Stimulated activated CD8-positive, alpha-beta memory T cell treated with anti-CD3 and anti-CD28 coated beads, Interleukin-4, amount 100 ng/mL, for 4 hours (primary cell): ENCODE measurements around the gene DDO.
"Not testable (repeated sequence)": the region's sequence is repeated elsewhere in the genome, so short reads cannot be mapped to it uniquely, and the experiment has no call there.

Experiments used
- DNase-seq, 2 donors: peaks; one replicate each; pipeline ENCODE4 v3.0.0-alpha.2; 2020; ENCODE audit warnings: low read depth in 2 of 2, low spot score in 1 of 2

DDO gene

GRCh38 chr6:110369066-110369465, 46.3 kb downstream of the DDO start:
- no peak for DNase-seq

DNA sequence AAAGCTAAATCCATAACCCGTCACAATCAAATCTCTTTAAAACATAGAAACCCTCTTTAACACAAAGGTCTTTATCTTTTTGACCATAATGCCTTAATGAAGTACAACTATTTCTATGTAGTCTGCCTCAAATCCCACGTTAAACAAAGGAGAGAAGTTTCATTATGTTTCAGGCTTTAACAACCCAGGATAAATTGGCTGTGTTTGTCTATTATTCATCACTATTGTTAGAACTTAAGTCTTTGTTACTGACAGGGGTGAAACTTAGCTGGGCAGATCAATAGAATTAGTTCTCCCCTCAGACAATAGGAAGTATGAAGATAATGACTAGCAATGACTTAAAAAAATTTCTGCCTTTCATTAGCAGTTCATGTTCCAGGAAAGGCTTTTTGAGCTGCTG, 47.1 kb downstream of the DDO start:
- no peak for DNase-seq

DNA sequence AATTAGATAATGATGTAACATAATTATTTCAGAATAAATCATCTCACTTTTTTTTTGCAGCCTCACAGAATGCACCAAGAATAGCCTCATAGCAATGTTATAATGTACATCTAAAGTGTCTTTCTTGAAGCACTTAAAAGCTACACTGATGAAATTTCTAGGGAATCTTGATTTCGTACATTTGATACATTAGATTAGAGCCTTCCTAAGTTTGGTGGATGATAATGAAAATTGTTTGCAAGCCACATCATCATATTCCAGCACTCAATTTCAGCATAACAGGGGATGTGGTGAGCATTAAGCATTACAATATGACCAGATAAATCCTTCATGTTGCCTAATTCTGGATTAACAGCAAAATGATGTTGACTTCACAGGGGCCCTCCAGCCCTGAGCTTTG, 47.5 kb downstream of the DDO start:
- DNase-seq = no peak

DNA sequence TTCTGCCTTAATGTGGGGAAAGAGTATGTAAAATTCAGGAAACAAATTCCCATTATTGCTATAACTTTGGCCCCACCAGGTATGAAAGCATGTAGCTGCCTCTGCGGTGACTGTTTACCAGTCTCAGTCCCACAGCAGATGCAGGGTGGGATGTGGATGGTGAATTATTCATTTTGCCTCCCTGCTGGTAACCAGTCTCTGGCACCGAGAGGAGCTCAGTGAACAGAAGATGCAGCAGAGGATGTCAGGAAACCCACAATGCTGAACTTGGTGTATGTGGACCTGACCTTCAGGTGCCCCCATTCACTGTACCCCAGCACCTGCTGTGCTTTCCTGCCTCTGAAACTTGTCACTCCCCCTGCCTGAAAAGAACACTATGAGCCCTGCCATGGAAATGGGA, 48.4 kb downstream of the DDO start:
- no peak for DNase-seq

GRCh38 chr6:110366256-110366655, 49.1 kb downstream of the DDO start:
- no peak for DNase-seq

- DNase-seq = no peak
Measured at GRCh38 chr6:110364364-110365105, 50.8 kb downstream of the DDO start.

DNA sequence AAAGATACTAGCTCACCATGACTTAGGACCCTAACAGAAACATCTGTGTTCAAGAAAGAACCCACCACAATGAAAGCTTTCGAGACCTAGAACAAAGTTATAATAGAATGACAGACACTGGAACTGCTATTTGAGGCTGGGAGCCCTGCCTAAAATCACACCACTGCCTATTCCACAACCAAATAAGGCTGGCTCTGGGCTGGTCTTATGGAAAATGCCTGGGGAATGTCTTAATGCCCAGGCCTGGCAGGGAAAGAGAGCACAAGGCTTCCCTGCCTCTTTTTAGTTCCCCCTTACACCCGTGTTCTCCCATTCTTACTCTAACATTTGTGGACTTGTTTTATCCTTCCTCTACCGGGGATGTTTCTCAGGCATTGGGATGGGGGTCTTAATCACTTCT, 51.6 kb downstream of the DDO start:
- no peak for DNase-seq

GRCh38 chr6:110360676-110361075, 54.7 kb downstream of the DDO start:
- no peak for DNase-seq

GRCh38 chr6:110359556-110359955, 55.8 kb downstream of the DDO start:
- DNase-seq = no peak

- DNase-seq = no peak
Measured at GRCh38 chr6:110358553-110359160, 56.7 kb downstream of the DDO start.

- DNase-seq = no peak
Measured at GRCh38 chr6:110357664-110358552, 57.5 kb downstream of the DDO start, which contains the start of gene METTL24. Gene METTL24, minus strand, starts transcription at chr6:110358349. Its CDS starts 77 bp downstream, at chr6:110358272.

GRCh38 chr6:110357298-110357663, 58.1 kb downstream of the DDO start:
- DNase-seq = no peak

- DNase-seq = no peak
Measured at GRCh38 chr6:110356778-110357177, 58.6 kb downstream of the DDO start.

GRCh38 chr6:110355727-110356126, 59.6 kb downstream of the DDO start:
- DNase-seq = no peak

DNA sequence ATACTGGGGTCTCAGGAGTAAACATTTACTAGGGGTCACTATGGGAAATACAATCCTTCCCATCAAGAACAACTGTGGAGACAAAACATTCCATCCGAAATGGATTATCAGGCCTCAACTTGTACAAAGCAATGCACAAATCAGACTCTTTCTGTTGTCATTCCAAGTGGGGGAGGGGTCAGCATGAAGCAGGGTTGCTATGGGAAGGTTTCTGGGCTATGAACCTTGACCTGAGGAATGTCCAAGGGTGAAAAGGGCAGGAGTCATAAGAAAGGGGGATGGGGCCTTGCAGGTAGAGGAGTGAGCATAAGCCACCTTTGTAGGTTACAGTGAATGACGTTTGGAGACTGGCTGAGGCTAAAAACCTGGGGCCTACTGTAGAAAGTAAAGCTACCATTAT, 60.4 kb downstream of the DDO start:
- no peak for DNase-seq

DNA sequence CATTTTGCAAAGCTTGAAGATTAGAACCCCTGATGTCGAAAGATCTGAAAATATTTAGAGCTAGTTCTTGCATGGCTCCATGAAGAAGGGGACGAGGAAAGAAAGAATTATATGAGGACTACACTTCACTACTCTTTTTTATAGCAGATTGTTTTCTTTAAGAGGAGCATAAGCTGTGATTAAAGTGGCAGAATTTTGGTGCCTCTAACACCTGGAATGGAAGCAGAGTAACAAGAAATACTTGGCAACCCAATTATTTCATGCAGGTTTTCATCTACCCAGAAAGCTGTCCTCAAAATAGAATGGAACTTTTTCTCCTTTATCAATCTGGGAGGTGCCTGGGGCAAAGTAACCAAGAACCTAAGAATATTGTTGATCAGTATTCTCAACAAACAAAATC, 61.2 kb downstream of the DDO start:
- DNase-seq = no peak

DNA sequence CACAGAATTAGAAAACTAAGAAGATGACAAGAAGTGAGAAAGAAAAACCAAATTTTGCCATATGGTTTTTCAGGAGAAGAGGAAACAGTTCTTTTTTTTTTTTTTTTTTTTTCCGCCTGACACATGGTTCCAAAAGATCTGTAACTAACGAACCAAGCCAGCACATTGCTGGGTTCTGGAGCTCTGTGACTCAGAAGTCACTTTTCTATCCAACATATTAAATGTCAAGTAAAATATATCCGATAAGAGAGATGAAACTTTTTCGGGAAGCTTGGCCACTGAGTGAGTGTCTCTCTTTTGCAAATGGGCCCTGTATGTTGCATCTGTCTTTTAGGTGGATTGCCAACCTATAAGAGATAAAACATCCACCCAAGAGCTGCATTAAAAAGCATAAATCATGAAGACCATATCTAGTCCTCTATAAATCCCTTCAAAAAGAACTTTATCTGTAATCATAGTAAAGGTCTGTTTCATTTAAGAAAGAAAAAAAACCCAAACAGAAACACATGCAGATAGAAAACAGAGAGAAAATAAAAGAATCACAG, 61.8 kb downstream of the DDO start:
- no peak for DNase-seq

GRCh38 chr6:110352563-110353262, 62.7 kb downstream of the DDO start:
- no peak for DNase-seq

- no peak for DNase-seq
Measured at GRCh38 chr6:110351986-110352385, 63.4 kb downstream of the DDO start.

- DNase-seq = no peak
Measured at GRCh38 chr6:110351546-110351945, 63.8 kb downstream of the DDO start.

- DNase-seq = not testable (repeated sequence)
Measured at GRCh38 chr6:110350593-110350992, 64.8 kb downstream of the DDO start.
